Mesenchymal stem cell (in vitro differentiated cells and primary cell): Measurements from ENCODE around the gene DYSF.
A peak's percentile ranks its signal among the peaks of the same experiment; 100 is the strongest.

Experiments
- DNase-seq: peaks from one replicate; pipeline ENCODE4 v3.0.0-alpha.2; 2013
- H2AFZ ChIP-seq: one replicate; pipeline ENCODE4 v1.6.1; 2013; ENCODE audit warnings: low read depth, mild to moderate bottlenecking, control low read depth, inconsistent platforms, low read length, moderate library complexity
- H2AK5ac ChIP-seq: 2 replicates; pipeline ENCODE4 v1.6.1; 2013; ENCODE audit warnings: low read length, moderate library complexity, mild to moderate bottlenecking, inconsistent platforms; ENCODE audit not compliant: severe bottlenecking
- H2BK120ac ChIP-seq: one replicate; pipeline ENCODE4 v1.6.1; 2013; ENCODE audit warnings: low read depth, mild to moderate bottlenecking, inconsistent platforms, low read length, moderate library complexity
- H2BK12ac ChIP-seq, 2 experiments: one replicate each; pipeline ENCODE4 v1.6.1; 2013; ENCODE audit warnings: inconsistent platforms in 2 of 2, low read length in 2 of 2, mild to moderate bottlenecking in 2 of 2, moderate library complexity in 2 of 2, control low read depth in 1 of 2
- H2BK15ac ChIP-seq: one replicate; pipeline ENCODE4 v1.6.1; 2013; ENCODE audit warnings: mild to moderate bottlenecking, low read depth, inconsistent platforms; ENCODE audit not compliant: poor library complexity, severe bottlenecking
- H2BK5ac ChIP-seq: 2 replicates; pipeline ENCODE4 v1.6.1; 2013; ENCODE audit warnings: low read depth, mild to moderate bottlenecking, low read length, control low read depth, inconsistent platforms; ENCODE audit not compliant: poor library complexity, severe bottlenecking
- H3K14ac ChIP-seq, 2 experiments: one replicate each; pipeline ENCODE4 v1.6.1; 2013; ENCODE audit warnings: inconsistent platforms in 2 of 2, low read length in 2 of 2, control low read depth in 1 of 2, mild to moderate bottlenecking in 1 of 2, moderate library complexity in 1 of 2
- H3K18ac ChIP-seq, 2 experiments: one replicate each; pipeline ENCODE4 v1.6.1; 2013; ENCODE audit warnings: inconsistent platforms in 2 of 2, low read length in 2 of 2, control low read depth in 1 of 2, low read depth in 1 of 2, mild to moderate bottlenecking in 1 of 2
- H3K23ac ChIP-seq, 2 experiments: one replicate each; pipeline ENCODE4 v1.6.1; 2013; ENCODE audit warnings: inconsistent platforms in 2 of 2, low read length in 2 of 2, mild to moderate bottlenecking in 2 of 2, moderate library complexity in 2 of 2, control low read depth in 1 of 2
- H3K27ac ChIP-seq: 2 replicates; pipeline ENCODE4 v1.5.1; 2013; ENCODE audit warnings: mild to moderate bottlenecking, moderate library complexity, low read length, control low read depth, inconsistent platforms; ENCODE audit not compliant: poor library complexity, severe bottlenecking
- H3K27me3 ChIP-seq, 2 experiments: 2 replicates each; pipeline versions ENCODE4 v1.6.1 to v1.7.0; 2013; ENCODE audit warnings: low read length in 2 of 2, mild to moderate bottlenecking in 2 of 2, moderate library complexity in 2 of 2, control low read depth in 1 of 2, inconsistent platforms in 1 of 2; ENCODE audit not compliant: control insufficient read depth in 1 of 2, insufficient read depth in 1 of 2
- H3K36me3 ChIP-seq, 2 experiments: 2 replicates each; pipeline versions ENCODE4 v1.6.1 to v1.7.0; 2013; ENCODE audit warnings: low read length in 2 of 2, control low read depth in 1 of 2, inconsistent platforms in 1 of 2, low read depth in 1 of 2, mild to moderate bottlenecking in 1 of 2; ENCODE audit not compliant: insufficient read depth in 2 of 2, control insufficient read depth in 1 of 2
- H3K4ac ChIP-seq, 2 experiments: one replicate each; pipeline ENCODE4 v1.6.1; 2013; ENCODE audit warnings: inconsistent platforms in 2 of 2, low read length in 2 of 2, mild to moderate bottlenecking in 2 of 2, moderate library complexity in 2 of 2, control low read depth in 1 of 2, low read depth in 1 of 2
- H3K4me1 ChIP-seq: 2 replicates; pipeline ENCODE4 v1.6.1; 2013; ENCODE audit warnings: low read depth, low read length, control low read depth; ENCODE audit not compliant: control insufficient read depth, insufficient read depth
- H3K4me2 ChIP-seq: 2 replicates; pipeline ENCODE4 v1.6.1; 2013; ENCODE audit warnings: low read length, mild to moderate bottlenecking, inconsistent platforms; ENCODE audit not compliant: poor library complexity, severe bottlenecking
- H3K4me3 ChIP-seq, 2 experiments: 2 replicates each; pipeline versions ENCODE4 v1.5.1 to v1.7.0; 2013; ENCODE audit warnings: low read length in 2 of 2, mild to moderate bottlenecking in 2 of 2, control low read depth in 1 of 2, low read depth in 1 of 2; ENCODE audit not compliant: insufficient read depth in 1 of 2
- H3K79me1 ChIP-seq: replicated peaks from 2 replicates; pipeline ENCODE4 v1.6.1; 2013; ENCODE audit warnings: mild to moderate bottlenecking, control low read depth, low read length, inconsistent platforms; ENCODE audit not compliant: poor library complexity, severe bottlenecking
- H3K9ac ChIP-seq: 2 replicates; pipeline ENCODE4 v1.7.0; 2013; ENCODE audit warnings: mild to moderate bottlenecking, low read length, moderate library complexity
- H3K9me3 ChIP-seq: 2 replicates; pipeline ENCODE4 v1.7.0; 2013; ENCODE audit warnings: mild to moderate bottlenecking, low read length; ENCODE audit not compliant: control insufficient read depth
- H4K8ac ChIP-seq: one replicate; pipeline ENCODE4 v1.6.1; 2013; ENCODE audit warnings: inconsistent platforms, mild to moderate bottlenecking, low read length, moderate library complexity
- H4K91ac ChIP-seq: one replicate; pipeline ENCODE4 v1.6.1; 2013; ENCODE audit warnings: mild to moderate bottlenecking, low read length, inconsistent platforms
- WGBS: methylation state at CpG from one replicate; pipeline ENCODE4 v1.1.7; 2013; ENCODE audit warnings: mixed read lengths; 5-methylcytosine and 5-hydroxymethylcytosine counted together

Gene DYSF

GRCh38 chr2:71456617-71457016, 3.3 kb downstream of the DYSF start:
- Histone ChIP-seq H3K9ac (no peak overlapping the region), H3K4me2 (peak overlapping the region; percentile 45), H3K4me3 (no peak overlapping the region), H3K9me3 (no peaks in the 10 kb centered on the region), H2AK5ac (peak overlapping the region; percentile 69), H3K27ac (peak overlapping the region; percentile 98), H3K14ac (no peak overlapping the region), H3K18ac (no peak overlapping the region), H3K27me3 (peaks cover 0 to 44% of the 10 kb centered on the region in 2 experiments), H3K4ac (no peak overlapping the region), H2BK15ac (no peak overlapping the region), H3K36me3 (peaks cover 0 to 14% of the 10 kb centered on the region in 2 experiments), H2BK12ac (no peak overlapping the region), H2BK120ac (no peak overlapping the region), H2BK5ac (peak overlapping the region; percentile 21), H3K4me1 (peaks cover 53% of the 10 kb centered on the region), H4K8ac (no peak overlapping the region), H3K23ac (no peak overlapping the region), H2AFZ (no peak overlapping the region), H3K79me1 (peaks cover 7% of the 10 kb centered on the region), H4K91ac (no peak overlapping the region)
- no peak for DNase-seq
- 68% methylated on average over 1 of the region's 1 CpG for WGBS

DNA sequence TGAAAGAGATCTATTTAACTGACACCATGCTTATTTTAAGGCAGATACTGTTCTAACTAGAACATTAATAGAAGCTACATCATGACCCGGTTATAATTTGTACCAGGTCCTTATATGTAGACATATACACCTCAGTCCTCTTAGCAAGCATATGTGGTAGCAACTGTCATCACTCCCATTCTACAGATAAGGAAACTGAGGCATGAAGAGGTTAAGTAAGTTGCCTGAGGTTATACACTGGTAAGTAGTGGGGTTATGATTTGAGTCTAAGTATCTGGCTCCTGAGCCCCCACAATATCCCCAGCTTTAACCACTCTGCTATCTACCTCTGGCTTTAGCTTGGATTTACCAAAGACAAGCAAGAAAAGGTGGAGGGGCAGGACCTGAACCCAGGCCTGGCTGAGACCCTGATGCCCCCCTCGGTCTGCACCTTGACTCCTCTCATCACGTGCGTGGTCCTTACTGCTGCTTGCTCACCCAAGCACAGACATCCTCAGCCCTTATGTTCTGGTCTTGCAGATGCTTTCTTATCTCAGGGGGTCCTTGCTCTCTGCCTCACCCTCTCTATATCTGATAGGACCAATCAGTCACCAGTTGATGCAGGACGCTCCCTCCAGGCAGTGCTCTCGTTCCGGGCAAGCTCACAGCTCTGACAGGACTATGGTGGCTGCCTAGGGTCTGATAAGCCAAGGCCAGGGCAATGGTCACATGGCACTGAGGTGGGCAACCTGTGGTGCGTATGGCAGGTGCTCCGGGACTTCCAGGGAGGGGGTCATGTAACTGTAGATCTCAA, 4.0 kb downstream of the DYSF start:
- WGBS: 91% methylated on average over 8 of the region's 9 CpGs

GRCh38 chr2:71457923-71458322, 4.6 kb downstream of the DYSF start:
- Histone ChIP-seq H4K8ac (no peak overlapping the region), H3K4me2 (no peak overlapping the region), H3K36me3 (peaks cover 0 to 23% of the 10 kb centered on the region in 2 experiments), H2AFZ (no peak overlapping the region), H2BK15ac (no peak overlapping the region), H4K91ac (no peak overlapping the region), H2AK5ac (peak overlapping the region; percentile 40), H3K4me3 (no peak overlapping the region), H3K79me1 (peaks cover 9% of the 10 kb centered on the region), H3K9me3 (peaks cover 6% of the 10 kb centered on the region), H2BK12ac (no peak overlapping the region), H3K9ac (no peak overlapping the region), H3K4ac (no peak overlapping the region), H3K27ac (peak overlapping the region; percentile 98), H2BK120ac (no peak overlapping the region), H3K23ac (no peak overlapping the region), H2BK5ac (no peak overlapping the region), H3K18ac (no peak overlapping the region), H3K14ac (no peak overlapping the region), H3K4me1 (peaks cover 61% of the 10 kb centered on the region), H3K27me3 (peaks cover 0 to 49% of the 10 kb centered on the region in 2 experiments)
- no peak for DNase-seq
- 86% methylated on average over 4 of the region's 4 CpGs for WGBS

More for the DNA sequence above, 4.0 kb downstream of the DYSF start:
- Histone ChIP-seq H2AK5ac (peak overlapping the region; percentile 40), H2AFZ (no peak overlapping the region), H3K14ac (no peak overlapping the region), H4K91ac (no peak overlapping the region), H3K36me3 (peaks cover 0 to 19% of the 10 kb centered on the region in 2 experiments), H3K9me3 (no peaks in the 10 kb centered on the region), H3K79me1 (peaks cover 9% of the 10 kb centered on the region), H2BK15ac (no peak overlapping the region), H3K4me1 (peaks cover 56% of the 10 kb centered on the region), H3K4me2 (no peak overlapping the region), H2BK12ac (peak overlapping the region in 1 of 2 experiments; percentile 18), H4K8ac (no peak overlapping the region), H3K4ac (no peak overlapping the region), H3K27me3 (peaks cover 0 to 43% of the 10 kb centered on the region in 2 experiments), H3K18ac (no peak overlapping the region), H3K9ac (no peak overlapping the region), H3K27ac (peak overlapping the region; percentile 98), H2BK120ac (no peak overlapping the region), H3K23ac (no peak overlapping the region), H3K4me3 (no peak overlapping the region), H2BK5ac (no peak overlapping the region)
- no peak for DNase-seq

DNA sequence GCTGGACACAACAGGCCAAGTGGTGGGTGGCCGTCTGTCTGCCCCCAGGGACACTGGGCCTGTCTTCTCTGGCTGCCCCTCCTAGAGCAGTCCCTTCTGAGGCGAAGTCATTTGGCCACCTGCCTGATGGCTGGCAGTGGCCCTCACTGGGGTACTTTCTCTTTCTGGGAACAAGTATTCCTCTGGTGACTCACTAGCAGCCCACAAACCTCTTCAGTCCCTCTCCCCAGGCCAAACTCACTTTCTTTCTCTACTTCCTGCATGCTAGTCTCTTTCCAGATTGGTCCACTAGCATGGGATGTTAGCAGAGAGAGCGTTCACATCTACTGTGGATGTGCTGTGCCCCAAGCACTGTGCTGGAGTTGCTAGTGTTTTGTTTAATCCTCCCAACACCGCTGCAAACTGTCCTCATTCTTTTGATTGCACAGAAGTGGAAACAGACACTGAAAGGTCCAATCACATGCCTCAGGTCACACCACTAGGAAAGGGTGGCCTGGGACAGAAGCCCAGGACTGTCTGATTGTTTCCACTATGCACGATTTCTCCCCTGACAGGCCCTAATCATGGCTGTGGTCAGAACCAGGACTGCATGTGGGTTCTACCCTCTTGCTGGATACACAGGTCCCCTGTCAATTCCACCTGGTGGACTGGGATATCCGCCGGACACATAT, 5.2 kb downstream of the DYSF start:
- Histone ChIP-seq H3K27me3 (peaks cover 0 to 55% of the 10 kb centered on the region in 2 experiments), H3K36me3 (peaks cover 0 to 29% of the 10 kb centered on the region in 2 experiments), H3K18ac (no peak overlapping the region), H2BK12ac (no peak overlapping the region), H2AFZ (no peak overlapping the region), H3K4ac (no peak overlapping the region), H3K23ac (no peak overlapping the region), H3K27ac (peak overlapping the region; percentile 78), H3K4me2 (no peak overlapping the region), H3K4me3 (no peak overlapping the region), H2BK120ac (no peak overlapping the region), H3K14ac (no peak overlapping the region), H2BK15ac (no peak overlapping the region), H2BK5ac (no peak overlapping the region), H3K9me3 (peaks cover 8% of the 10 kb centered on the region), H4K8ac (no peak overlapping the region), H3K4me1 (peaks cover 67% of the 10 kb centered on the region), H2AK5ac (peak overlapping the region; percentile 86), H3K9ac (no peak overlapping the region), H4K91ac (no peak overlapping the region), H3K79me1 (peaks cover 11% of the 10 kb centered on the region)
- WGBS: 75% methylated on average over 7 of the region's 7 CpGs
- DNase-seq: peak; percentile 70
